NCI-H748 (cell line): Measurements from ENCODE around the gene NRM.
A peak's percentile ranks its signal among the peaks of the same experiment; 100 is the strongest.
"Not testable (repeated sequence)": the region's sequence is repeated elsewhere in the genome, so short reads cannot be mapped to it uniquely, and the experiment has no call there.

Source experiments
- DNase-seq: peaks from one replicate; lab custom pipeline; 2025; ENCODE audit not compliant: unreplicated experiment; lab: John Stamatoyannopoulos, UW

NRM gene, protein sequence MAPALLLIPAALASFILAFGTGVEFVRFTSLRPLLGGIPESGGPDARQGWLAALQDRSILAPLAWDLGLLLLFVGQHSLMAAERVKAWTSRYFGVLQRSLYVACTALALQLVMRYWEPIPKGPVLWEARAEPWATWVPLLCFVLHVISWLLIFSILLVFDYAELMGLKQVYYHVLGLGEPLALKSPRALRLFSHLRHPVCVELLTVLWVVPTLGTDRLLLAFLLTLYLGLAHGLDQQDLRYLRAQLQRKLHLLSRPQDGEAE

GRCh38 chr6:30690403-30691207 lies at the start of gene NRM:
Gene NRM (minus strand): TSS chr6:30690984. CDS start chr6:30690974, 10 bp downstream.
- peak; percentile 89 for DNase-seq

- no peak for DNase-seq
These were observed 49.7 kb upstream of the NRM start for GRCh38 chr6:30740540-30740870.

DNA sequence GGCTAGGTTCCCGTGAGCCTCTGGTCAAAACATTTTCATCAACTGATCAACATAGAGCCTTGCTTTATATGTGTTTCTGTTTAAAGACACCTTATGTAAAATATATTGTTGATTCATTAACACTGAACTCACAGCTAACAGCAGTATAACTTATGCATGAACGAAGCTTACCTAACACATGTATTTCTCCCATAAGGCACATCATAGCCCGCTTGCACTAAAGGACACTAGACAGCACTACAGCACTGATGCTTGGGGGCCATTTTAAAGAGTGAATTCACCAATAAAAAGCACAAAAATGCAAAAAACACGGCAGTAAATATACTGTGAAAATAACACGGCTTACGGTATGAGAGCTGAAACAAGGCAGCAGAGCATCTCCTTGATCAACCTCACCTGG lies 47.7 kb upstream of the NRM start:
- no peak for DNase-seq

DNA sequence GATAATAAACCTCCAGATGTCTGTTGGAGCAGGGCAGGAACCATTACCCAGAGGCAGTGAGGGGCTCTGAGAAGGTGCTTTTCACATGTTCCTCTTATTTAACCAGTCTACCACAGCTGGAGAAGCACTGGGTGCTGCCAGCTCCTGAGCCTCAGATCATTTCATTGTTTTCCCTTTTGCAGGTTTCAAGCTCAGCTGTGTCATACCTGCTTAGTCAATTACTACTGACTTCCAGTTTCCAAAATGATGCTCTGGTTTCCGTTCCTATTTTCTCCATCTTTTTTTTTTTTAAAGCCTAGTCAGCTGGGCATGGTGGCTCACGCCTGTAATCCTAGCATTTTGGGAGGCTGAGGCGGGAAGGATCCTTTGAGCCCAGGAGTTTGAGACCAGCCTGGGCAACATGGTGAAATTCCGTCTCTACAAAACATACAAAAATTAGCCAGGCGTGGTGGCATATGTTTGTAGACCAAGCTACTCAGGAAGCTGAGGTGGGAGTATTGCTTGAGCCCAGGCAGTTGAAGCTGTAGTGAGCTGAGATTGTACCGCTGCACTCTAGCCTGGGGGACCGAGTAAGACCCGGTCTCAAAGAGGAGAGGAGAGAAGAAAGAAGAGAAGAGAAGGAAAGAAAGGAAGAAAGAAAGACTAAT lies 45.0 kb upstream of the NRM start:
- no peak for DNase-seq

DNA sequence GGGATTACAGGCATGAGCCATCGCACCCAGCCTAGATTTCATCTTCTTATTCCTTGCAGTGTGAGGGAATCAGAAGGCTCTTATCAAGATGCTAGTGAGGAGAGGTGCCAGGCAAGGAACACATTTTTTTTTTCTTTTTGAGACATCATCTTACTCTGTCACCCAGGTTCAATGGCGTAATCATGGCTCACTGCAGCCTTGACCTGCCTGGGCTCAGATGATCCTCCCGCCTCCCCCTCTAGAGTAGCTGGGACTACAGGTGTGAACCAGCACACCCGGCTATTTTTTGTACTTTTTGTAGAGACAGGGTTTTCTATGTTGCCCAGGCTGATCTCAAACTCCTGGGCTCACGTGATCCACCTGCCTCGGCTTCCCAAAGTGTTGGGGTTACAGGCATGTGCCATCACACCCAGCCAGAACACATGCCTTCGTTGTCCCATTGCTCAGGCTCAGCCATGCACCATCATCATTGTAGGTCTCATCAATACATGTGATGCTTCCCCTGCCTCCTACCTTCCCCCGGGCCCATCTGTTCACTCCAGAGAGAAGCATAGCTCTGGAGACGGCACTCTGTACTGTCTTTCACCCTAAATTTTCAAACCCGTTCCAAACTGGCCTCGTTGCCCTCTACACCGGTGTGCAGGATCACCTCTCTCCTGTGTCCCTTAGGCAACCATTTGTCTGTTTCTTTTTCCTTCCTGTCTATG lies 41.6 kb upstream of the NRM start:
- no peak for DNase-seq

DNA sequence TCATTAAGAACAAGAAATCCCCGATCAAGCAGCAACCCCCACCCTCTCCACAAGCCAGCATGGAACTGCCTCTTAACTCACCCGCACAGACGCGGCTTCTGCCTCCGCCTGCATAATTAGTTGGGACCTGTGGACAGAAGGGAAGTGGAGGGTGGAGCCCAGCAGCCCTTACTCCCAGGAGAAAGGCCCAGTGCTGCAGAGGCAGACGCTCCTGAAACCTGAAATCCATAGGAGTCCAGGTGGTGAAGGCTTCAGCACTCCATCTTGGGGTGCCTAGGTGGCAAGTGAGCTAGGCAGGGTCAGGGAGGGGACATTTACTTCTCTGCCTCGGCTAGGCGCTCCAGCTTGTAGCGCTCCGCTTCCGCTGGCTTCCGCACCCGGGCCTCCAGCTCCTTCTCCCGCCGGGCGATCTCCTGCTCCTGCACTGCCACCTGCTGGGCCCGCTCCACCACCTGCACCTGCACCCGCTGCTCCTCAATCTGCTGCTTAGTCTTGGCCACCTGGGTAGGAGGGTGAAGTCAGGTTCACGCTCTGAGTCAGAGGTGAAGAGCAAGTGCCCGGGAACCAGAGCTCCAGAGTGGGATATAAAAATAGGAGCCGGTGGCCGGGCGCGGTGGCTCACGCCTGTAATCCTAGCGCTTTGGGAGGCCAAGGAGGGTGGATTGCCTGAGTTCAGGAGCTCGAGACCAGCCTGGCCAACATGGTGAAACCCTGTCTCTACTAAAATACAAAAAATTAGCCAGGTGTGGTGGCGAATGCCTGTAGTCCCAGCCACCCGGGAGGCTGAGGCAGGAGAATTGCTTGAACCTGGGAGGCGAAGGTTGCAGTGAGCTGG lies 40.0 kb upstream of the NRM start:
- peak; percentile 70 for DNase-seq

DNA sequence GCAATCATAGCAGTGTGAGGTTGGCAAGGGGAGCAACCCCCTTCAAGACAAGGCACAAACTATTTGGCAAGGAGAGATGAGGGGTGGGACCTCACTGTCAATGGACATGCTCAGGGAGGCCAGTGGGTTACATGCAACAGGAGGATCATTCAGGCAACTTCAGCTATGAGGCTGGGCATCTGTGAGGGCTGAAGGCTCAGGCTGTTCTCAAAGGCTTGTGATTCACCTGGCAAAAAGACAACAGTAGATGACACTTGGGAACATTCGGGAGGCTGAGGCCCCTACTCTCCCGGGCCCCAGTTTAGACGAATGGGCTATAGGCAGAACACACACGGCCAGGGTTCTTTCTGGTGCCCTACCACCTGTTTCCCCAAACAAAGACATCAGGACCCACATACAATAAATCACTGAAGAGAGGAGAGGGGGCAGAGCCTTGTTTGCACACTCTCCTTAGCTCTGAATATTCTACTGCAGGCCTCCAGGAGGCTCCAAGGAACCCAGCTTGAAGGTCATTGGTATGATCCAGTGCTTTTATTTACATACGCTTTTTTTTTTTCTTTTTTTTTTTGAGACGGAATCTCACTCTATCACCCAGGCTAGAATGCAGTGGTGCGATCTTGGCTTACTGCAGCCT lies 37.3 kb upstream of the NRM start:
- no peak for DNase-seq

DNA sequence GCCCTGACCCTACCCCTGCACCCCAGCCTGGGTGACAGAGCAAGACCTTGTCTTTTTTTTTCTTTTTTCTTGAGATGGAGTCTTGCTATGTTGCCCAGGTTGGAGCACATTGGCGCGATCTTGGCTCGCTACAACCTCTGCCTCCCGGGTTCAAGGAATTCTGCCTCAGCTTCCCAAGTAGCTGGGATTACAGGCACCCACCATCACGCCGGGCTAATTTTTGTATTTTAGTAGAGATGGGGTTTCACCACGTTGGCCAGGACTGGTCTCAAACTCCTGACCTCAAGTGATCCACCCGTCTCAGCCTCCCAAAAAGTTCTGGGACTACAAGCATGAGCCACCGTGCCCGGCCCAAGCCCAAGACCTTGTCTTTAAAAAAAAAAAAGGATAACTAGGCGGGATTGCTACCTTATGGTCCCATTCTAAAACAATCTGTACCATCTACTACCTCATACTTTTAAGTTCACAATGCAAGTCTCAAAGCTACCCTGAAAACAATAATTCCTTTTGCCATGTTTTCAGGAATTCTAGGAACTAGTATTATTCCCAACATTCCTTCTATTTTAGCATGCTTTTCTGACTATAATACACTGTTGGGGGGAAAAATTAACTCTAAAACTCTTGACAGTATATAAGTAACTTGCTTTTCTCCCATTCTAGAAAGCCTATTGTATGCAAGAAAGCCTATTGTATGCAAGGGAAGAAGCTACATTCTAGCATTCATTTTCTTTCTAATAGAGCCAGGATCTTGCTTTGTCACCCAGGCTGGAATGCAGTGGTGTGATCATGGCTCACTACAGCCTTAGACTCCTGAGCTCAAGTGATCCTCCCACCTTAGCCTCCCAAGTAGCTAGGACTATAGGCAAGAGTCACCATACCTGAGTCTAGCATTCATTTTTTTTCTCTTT lies 36.0 kb upstream of the NRM start:
- no peak for DNase-seq

- peak; percentile 41 for DNase-seq
These were observed 35.1 kb upstream of the NRM start for GRCh38 chr6:30725713-30726505.

- DNase-seq = no peak
These were observed 34.3 kb upstream of the NRM start for GRCh38 chr6:30724906-30725667.

DNA sequence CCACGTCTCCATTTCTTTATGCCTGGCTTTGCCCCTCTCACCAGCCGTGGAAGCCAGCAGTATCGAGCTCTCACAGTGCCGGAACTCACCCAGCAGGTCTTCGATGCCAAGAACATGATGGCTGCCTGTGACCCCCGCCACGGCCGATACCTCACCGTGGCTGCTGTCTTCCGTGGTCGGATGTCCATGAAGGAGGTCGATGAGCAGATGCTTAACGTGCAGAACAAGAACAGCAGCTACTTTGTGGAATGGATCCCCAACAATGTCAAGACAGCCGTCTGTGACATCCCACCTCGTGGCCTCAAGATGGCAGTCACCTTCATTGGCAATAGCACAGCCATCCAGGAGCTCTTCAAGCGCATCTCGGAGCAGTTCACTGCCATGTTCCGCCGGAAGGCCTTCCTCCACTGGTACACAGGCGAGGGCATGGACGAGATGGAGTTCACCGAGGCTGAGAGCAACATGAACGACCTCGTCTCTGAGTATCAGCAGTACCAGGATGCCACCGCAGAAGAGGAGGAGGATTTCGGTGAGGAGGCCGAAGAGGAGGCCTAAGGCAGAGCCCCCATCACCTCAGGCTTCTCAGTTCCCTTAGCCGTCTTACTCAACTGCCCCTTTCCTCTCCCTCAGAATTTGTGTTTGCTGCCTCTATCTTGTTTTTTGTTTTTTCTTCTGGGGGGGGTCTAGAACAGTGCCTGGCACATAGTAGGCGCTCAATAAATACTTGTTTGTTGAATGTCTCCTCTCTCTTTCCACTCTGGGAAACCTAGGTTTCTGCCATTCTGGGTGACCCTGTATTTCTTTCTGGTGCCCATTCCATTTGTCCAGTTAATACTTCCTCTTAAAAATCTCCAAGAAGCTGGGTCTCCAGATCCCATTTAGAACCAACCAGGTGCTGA lies 33.3 kb upstream of the NRM start:
- not testable (repeated sequence) for DNase-seq

DNA sequence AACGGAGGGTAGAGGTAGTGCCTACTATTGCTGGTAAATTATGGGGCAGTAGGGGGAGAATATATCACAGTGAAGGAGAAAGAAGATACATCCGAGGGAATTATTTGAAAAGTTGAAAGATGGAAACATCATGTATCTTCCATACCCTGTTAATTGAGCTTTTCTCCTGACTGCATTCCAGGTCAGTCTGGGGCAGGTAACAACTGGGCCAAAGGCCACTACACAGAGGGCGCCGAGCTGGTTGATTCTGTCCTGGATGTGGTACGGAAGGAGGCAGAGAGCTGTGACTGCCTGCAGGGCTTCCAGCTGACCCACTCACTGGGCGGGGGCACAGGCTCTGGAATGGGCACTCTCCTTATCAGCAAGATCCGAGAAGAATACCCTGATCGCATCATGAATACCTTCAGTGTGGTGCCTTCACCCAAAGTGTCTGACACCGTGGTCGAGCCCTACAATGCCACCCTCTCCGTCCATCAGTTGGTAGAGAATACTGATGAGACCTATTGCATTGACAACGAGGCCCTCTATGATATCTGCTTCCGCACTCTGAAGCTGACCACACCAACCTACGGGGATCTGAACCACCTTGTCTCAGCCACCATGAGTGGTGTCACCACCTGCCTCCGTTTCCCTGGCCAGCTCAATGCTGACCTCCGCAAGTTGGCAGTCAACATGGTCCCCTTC lies 32.5 kb upstream of the NRM start:
- not testable (repeated sequence) for DNase-seq

DNA sequence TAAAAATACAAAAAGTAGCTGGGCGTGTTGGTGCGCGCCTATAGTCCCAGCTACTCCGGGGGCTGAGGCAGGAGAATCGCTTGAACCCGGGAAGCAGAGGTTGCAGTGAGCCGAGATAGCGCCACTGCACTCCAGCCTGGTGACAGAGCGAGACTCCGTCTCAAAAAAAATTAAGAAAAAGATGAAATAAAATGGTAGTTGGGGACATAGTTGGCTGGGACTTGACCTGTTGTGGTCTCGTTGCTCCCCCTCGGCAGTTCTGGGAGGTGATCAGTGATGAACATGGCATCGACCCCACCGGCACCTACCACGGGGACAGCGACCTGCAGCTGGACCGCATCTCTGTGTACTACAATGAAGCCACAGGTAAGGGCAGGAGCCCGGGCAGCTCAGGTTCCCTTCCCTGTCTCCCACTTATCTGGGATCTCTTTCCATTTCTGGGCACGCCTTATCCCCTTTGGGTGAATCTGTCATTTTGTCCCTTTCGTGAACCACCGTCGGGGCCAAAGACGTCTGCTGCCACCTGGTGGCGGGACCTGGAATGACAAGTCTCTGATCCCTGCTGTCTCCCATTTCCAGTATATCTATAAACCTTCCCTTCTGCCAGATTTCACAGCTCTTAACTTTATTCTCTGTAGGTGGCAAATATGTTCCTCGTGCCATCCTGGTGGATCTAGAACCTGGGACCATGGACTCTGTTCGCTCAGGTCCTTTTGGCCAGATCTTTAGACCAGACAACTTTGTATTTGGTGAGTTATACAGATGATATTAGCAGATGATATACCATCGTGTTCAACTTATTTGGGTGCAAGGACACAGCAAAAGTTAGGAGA lies 31.7 kb upstream of the NRM start:
- peak; percentile 84 for DNase-seq

DNA sequence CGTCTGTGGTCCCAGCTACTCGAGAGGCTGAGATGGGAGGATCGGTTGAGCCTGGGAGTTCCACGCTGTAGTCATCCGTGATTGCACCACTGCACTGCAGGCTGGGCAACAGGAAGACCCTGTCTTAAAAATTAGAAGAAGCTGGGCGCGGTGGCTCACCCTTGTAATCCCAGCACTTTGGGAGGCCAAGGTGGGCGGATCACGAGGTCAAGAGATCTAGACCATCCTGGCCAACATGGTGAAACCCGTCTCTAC lies 31.2 kb upstream of the NRM start:
- DNase-seq = not testable (repeated sequence)

DNA sequence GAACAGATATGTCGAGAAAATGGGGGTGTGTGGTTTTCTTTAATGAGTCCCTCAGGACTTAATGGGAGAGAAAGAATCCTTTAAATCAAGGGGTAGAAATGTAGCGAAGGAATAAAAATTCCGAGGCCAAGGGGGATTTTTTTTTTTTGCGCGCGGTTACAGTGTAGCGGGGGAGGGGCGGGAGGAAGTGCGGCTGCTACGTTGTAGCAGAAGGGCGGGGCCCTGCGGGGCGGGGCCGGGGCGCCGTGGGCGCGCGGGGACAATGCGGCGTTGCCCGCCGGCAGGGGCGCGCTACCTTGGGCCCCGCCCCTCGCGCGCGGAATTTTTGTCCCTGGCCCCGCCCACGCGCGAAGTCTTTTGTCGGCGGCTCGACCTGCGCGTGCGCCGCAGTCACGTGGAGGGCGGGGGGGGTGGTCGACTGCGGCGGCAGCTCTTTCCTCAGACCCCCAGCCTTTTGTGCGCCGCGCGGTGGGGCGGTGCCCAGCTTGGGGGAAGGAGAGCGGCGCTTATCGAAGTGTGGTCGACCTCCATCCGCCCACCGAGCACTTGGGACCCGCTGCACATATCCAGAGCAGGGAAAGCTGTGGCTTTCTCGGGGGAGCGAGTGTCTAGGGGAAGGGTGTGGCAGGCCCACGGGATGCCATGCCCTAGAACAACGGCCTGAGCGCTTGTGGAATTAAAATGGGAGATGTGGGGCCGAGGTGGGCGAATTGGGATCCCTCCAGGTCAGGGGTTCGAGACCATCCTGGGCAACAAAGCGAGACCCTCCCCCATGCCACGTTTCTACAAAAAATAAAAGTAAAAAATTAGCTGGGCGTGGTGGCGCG lies 30.6 kb upstream of the NRM start:
- DNase-seq = peak; percentile 95
